GM18498 (cell line): ENCODE measurements around the gene ZNF839.
A peak's percentile ranks its signal among the peaks of the same experiment; 100 is the strongest.
"Not testable (repeated sequence)": the region's sequence is repeated elsewhere in the genome, so short reads cannot be mapped to it uniquely, and the experiment has no call there.

ENCODE experiments used
- ATAC-seq: cut with Tn5 transposase; IDR thresholded peaks from one replicate; pipeline ENCODE4 v1.9.1; 2021; ENCODE audit warnings: mild to moderate bottlenecking, moderate library complexity; ENCODE audit not compliant: unreplicated experiment

ZNF839 gene

DNA sequence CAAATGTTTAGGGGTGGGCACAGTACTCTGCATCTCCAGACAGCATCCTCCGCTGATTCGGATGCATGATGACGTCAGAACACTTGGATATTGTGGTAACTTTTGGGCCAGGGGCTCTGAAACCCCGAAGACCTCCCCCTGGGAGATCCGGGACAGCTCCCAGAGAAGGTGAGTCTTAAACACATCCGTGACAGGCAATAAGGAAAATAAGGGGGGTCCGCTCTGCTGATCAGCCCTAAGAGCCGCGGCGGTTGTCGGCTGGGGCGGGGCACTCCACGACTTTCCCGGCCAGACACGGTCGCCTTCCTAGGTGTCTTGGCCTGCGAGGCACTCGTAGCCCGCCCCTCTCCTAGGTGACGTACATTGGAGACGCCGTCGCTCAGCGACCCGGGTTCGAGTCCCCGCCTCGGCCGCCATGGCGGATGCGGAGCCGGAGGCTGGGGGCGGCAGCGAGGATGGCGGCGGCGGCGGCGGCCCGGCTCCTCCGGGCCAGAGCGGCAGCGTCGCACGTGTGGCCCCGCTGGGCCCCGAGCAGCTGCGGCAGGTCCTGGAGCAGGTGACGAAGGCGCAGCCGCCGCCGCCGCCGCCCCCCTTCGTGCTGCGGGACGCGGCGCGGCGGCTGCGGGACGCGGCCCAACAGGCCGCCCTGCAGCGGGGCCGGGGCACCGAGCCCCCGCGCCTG is at the start of gene ZNF839:
Gene ZNF839 (plus strand): TSS at position 396 of the 682 bp plus-strand sequence. CDS start 20 bp downstream, at position 416.
- peak; percentile 65 for ATAC-seq

- ATAC-seq = no peak
Measured at GRCh38 chr14:102272392-102272791, 47.2 kb upstream of the ZNF839 start.

DNA sequence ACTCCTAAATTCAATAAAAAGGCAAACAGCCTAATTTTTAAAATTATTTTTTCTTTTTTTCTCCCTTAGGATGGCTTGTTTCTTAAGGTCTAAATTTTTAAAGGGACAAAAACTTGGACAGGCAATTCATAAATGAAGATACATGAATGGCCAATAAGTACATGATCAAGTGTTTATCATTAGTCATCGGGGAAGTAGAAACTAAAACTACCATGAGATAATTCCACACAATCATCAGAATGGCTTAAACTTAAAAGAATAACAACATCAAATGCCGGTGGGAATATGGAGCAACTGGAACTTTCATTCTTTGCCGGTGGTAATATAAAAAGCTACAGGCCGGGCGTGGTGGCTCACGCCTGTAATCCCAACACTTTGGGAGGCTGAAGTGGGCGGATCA is 43.7 kb upstream of the ZNF839 start:
- ATAC-seq = no peak

- no peak for ATAC-seq
Measured at GRCh38 chr14:102277874-102278630, 41.5 kb upstream of the ZNF839 start.

- no peak for ATAC-seq
Measured at GRCh38 chr14:102278631-102278935, 41.0 kb upstream of the ZNF839 start.

GRCh38 chr14:102279282-102279681 is 40.3 kb upstream of the ZNF839 start:
- no peak for ATAC-seq

GRCh38 chr14:102279688-102280348 is 39.7 kb upstream of the ZNF839 start:
- ATAC-seq = no peak

GRCh38 chr14:102280376-102280962 is 39.1 kb upstream of the ZNF839 start:
- ATAC-seq = no peak

- no peak for ATAC-seq
Measured at GRCh38 chr14:102282751-102283465, 36.6 kb upstream of the ZNF839 start.

DNA sequence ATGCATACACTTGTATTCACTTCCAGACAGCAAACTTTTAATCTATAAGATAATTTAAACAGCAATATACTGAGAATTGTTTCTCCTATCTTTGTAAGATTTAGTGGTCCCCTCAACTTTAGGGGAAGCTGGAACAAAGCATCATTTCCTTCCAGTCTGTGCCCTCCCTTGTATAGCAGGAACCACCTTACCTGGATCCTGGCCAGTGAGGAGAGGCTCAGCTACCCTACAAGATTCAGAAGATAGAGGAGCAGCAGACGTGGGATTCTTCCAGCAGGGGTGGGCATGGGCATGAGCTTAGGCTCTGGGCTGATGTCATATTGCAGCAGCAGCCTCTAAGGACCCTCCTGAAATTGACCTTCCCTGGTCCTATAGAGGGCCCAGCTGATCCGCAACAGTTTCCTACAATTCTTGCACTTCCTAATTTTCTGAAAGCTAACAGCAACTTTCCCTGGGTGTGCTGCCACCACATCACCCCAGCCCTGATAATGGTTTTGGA is 35.9 kb upstream of the ZNF839 start:
- no peak for ATAC-seq

- no peak for ATAC-seq
Measured at GRCh38 chr14:102285106-102285505, 34.4 kb upstream of the ZNF839 start.

DNA sequence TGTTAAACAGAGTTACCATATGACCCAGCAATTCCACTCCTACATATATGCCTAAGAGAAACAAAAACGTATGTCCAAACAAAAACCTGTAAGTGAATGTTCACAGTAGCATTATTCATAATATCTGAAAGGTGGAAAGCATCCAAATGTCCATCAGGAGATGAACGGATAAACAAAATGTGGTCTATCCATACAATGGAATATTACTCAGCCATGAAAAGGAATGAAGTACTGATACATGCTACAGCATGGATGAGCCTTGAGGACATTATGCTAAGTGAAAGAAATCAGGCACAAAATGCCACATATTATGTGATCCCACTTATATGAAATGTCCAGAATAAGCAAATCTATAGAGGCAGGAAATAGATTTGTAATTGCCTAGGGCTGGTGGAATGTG is 31.4 kb upstream of the ZNF839 start:
- no peak for ATAC-seq

DNA sequence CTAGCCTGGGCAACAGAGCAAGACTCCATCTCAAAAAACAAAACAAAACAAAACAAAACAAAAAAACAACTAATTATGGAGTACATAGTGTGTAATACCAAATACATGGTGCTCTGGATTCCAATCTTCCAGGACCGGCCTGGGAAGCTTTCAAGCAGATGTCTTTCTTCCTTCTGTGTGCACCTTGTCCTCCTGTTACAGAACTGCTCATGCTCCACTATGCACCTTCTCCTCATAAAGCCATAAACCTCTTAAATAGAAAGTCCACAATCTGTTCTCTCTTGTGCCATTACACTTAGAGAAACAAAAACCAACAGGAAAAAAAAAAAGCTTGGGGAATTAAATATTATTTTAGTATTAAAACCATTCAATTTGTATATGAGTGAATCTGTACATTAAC is 27.1 kb upstream of the ZNF839 start:
- ATAC-seq = no peak

GRCh38 chr14:102293781-102294180 is 25.8 kb upstream of the ZNF839 start:
- ATAC-seq = no peak

- ATAC-seq = no peak
Measured at GRCh38 chr14:102295270-102295669, 24.3 kb upstream of the ZNF839 start.

DNA sequence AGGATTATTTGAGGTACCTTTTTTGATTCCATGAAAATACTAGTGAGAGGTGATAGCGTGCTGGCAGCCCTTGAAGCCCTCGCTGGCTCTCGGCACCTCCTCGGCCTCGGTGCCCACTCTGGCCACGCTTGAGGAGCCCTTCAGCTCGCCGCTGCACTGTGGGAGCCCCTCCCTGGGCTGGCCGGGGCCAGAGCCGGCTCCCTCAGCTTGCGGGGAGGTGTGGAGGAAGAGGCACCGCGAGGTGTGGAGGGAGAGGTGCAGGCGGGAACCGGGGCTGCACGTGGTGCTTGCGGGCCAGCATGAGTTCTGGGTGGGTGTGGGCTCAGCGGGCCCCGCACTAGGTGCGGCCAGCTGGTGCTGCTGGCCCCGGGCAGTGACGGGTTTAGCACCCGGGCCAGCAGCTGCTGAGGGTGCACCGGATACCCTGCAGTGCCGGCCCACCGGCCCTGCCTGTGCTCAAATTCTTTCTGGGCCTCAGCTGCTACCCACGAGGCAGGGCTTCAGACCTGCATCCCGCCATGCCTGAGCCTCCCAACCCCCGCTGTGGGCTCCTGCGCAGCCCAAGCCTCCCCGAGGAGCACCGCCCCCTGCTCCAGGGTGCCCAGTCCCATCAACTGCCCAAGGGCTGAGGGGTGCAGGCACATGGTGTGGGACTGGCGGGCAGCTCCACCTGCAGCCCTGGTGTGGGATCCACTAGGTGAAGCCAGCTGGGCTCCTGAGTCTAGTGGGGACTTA is 21.9 kb upstream of the ZNF839 start:
- no peak for ATAC-seq

GRCh38 chr14:102298303-102299070 is 21.1 kb upstream of the ZNF839 start:
- not testable (repeated sequence) for ATAC-seq

DNA sequence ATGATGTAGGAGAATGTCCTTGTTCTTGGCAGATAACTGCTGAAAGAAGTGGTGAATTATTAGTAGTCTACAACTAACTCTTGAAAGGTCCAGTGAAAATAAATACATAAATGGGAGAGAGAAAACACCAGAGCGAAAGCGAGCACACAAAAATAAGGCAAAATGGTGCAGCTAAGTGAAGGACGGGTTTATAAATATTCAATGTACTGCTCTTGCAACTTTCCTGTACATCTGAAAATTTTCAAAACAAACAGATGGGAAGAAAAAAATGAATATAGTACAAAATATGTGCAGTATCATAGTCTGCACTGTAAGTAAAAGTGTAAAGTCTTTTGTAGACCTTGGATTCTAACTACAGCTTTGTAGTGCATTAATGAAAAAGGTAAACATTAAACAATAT is 15.9 kb upstream of the ZNF839 start:
- ATAC-seq = no peak
